GM12878 (cell line): Measurements from ENCODE around the gene TRIM72. TPM values are rescaled to one million over a fixed set of nuclear protein-coding genes. Genes with fewer than 3 reads are reported as not detected.
"Not testable (repeated sequence)": the region's sequence is repeated elsewhere in the genome, so short reads cannot be mapped to it uniquely, and the experiment has no call there.

Experiments
- ATAC-seq: fragments of 200-7000 bp; cut with Tn5 transposase; 3 replicates; pipeline ENCODE4 v1.9.1; 2020; ENCODE audit warnings: mild to moderate bottlenecking, moderate library complexity
- BruUV-seq: library from RNA; stranded (reverse); fragments of 400-500 nt; replicated peaks from 2 replicates; lab custom pipeline; 2021; lab: Mats Ljungman, UMichigan
- CTCF ChIA-PET: fragments of 300-600 bp; sonication (Branson Sonifier 250); formaldehyde crosslinking; extraction: SDS; loops from one replicate; lab custom pipeline; 2021; ENCODE audit warnings: inconsistent platforms; lab: Yijun Ruan, JAX
- POLR2A ChIA-PET: fragments of 350-600 bp; formaldehyde crosslinking; extraction: SDS; loops from one replicate; lab custom pipeline; 2021; ENCODE audit warnings: inconsistent platforms; lab: Charles Lee
- RAD21 ChIA-PET: fragments of 300-600 bp; sonication (Branson Sonifier 250); formaldehyde crosslinking; loops from one replicate; lab custom pipeline; 2023; ENCODE audit warnings: antibody characterized with exemption; ENCODE audit not compliant: unreplicated experiment; lab: Charles Lee
- SMC1A ChIA-PET: fragments of 300-600 bp; sonication (Branson Sonifier 250); formaldehyde crosslinking; loops from one replicate; lab custom pipeline; 2023; ENCODE audit not compliant: unreplicated experiment, uncharacterized antibody; lab: Charles Lee
- DNase-seq: peaks from one replicate; pipeline ENCODE4 v3.0.0-alpha.2; 2011; ENCODE audit warnings: low read depth, low spot score
- FAIRE-seq: peaks from 3 replicates; lab custom pipeline; 2011; peaks lifted over from hg19 to GRCh38; lab: Jason Lieb, UNC
- H2AFZ ChIP-seq: 2 replicates; pipeline ENCODE4 v1.6.0; 2011; ENCODE audit warnings: low read depth, low read length, control low read depth; ENCODE audit not compliant: control insufficient read depth
- H3K27ac ChIP-seq: 2 replicates; pipeline ENCODE4 v1.5.1; 2011; ENCODE audit warnings: control low read depth; ENCODE audit not compliant: control insufficient read depth, insufficient read depth
- H3K27me3 ChIP-seq, 2 experiments: replicated peaks in 1 of 2; 2 replicates each; pipeline versions ENCODE4 v1.6.0 to v1.6.1; 2011; ENCODE audit warnings: low read length in 1 of 2; ENCODE audit not compliant: control insufficient read depth in 2 of 2, insufficient read depth in 2 of 2
- H3K36me3 ChIP-seq, 2 experiments: 2 replicates each; pipeline ENCODE4 v1.5.1; 2011; ENCODE audit warnings: low read length in 1 of 2; ENCODE audit not compliant: control insufficient read depth in 2 of 2, insufficient read depth in 2 of 2
- H3K4me1 ChIP-seq: 2 replicates; pipeline ENCODE4 v1.6.1; 2011; ENCODE audit warnings: mild to moderate bottlenecking, low read length, moderate library complexity, mixed read lengths; ENCODE audit not compliant: control insufficient read depth, insufficient read depth
- H3K4me2 ChIP-seq: 2 replicates; pipeline ENCODE4 v1.6.0; 2011; ENCODE audit warnings: control low read depth; ENCODE audit not compliant: control insufficient read depth, insufficient read depth
- H3K4me3 ChIP-seq: fragments of 200-600 bp; sonication (generic); 2 replicates; pipeline ENCODE4 v1.5.1; 2016
- H3K79me2 ChIP-seq: 2 replicates; pipeline ENCODE4 v1.6.0; 2011; ENCODE audit warnings: low read length; ENCODE audit not compliant: control insufficient read depth, insufficient read depth
- H3K9ac ChIP-seq: 2 replicates; pipeline ENCODE4 v1.8.0; 2011; ENCODE audit warnings: low read length, control low read depth, mixed read lengths; ENCODE audit not compliant: control insufficient read depth, insufficient read depth
- H3K9me3 ChIP-seq: replicated peaks from 3 replicates; pipeline ENCODE4 v1.5.1; 2011; ENCODE audit warnings: mild to moderate bottlenecking, low read length; ENCODE audit not compliant: control insufficient read depth, insufficient read depth
- H4K20me1 ChIP-seq: 2 replicates; pipeline ENCODE4 v1.6.0; 2011; ENCODE audit not compliant: control insufficient read depth, insufficient read depth
- DPF2 ChIP-seq: fragments of 450-650 bp; IDR thresholded peaks from 2 replicates; pipeline ENCODE4 v1.6.1; 2017; ENCODE audit warnings: mild to moderate bottlenecking
- NFYB ChIP-seq: IDR thresholded peaks from 2 replicates; pipeline ENCODE4 v1.6.1; 2011; ENCODE audit warnings: low read depth, mild to moderate bottlenecking, low read length, improper control_type of control experiment, moderate library complexity; ENCODE audit not compliant: insufficient read depth
- PAX5 ChIP-seq: IDR thresholded peaks from 2 replicates; pipeline ENCODE4 v1.6.1; 2011; ENCODE audit warnings: low read depth, low read length, borderline replicate concordance
- POLR2A ChIP-seq: IDR thresholded peaks from 2 replicates; pipeline ENCODE4 v1.6.1; 2011; ENCODE audit warnings: low read depth, mild to moderate bottlenecking, low read length
- POLR2AphosphoS2 ChIP-seq: IDR thresholded peaks from 2 replicates; pipeline ENCODE4 v1.6.1; 2011; ENCODE audit warnings: low read depth, mild to moderate bottlenecking, low read length, improper control_type of control experiment, moderate library complexity
- POLR2AphosphoS5 ChIP-seq: IDR thresholded peaks from 2 replicates; pipeline ENCODE4 v1.6.1; 2011; ENCODE audit warnings: mild to moderate bottlenecking, low read length, inconsistent platforms
- POU2F2 ChIP-seq: IDR thresholded peaks from 3 replicates; pipeline ENCODE4 v1.6.1; 2011; ENCODE audit warnings: low read depth, mild to moderate bottlenecking, low read length, borderline replicate concordance
- SUPT20H ChIP-seq: IDR thresholded peaks from 2 replicates; pipeline ENCODE4 v1.6.1; 2011; ENCODE audit warnings: low read depth, mild to moderate bottlenecking, low read length, moderate library complexity, borderline replicate concordance; ENCODE audit not compliant: control insufficient read depth
- WGBS: methylation state at CpG from one replicate; pipeline ENCODE4 v1.1.6; 2016; ENCODE audit warnings: low lambda C conversion rate; ENCODE audit not compliant: insufficient replicate concordance, insufficient coverage; ENCODE audit errors: missing lambda C conversion rate; 5-methylcytosine and 5-hydroxymethylcytosine counted together
- in situ Hi-C: fragments of 300-500 bp; cut with MboI; formaldehyde crosslinking; loops from 9 replicates; pipeline ENCODE4 v1.14.3; 2018; ENCODE audit warnings: mixed read lengths
- intact Hi-C: fragments of 100-400 bp; cut with micrococcal nuclease; formaldehyde crosslinking; loops from one replicate; pipeline ENCODE4 v1.14.2; 2022; ENCODE audit not compliant: unreplicated experiment
- polyA plus RNA-seq, 11 experiments: library from polyadenylated mRNA; depleted of rRNA in 4 of 11; unstranded in 6 of 11; stranded (reverse) in 5 of 11; fragments of >200 nt; fragmentation: Nextera tagmentation in 4 of 11; fragmentation: Illumina TruSeq in 1 of 11; extraction: Ambion mirVana in 4 of 11; extraction: Trizol in 1 of 11; gene quantifications; 1 replicate in 1 of 11; 2 replicates in 10 of 11; pipeline versions ENCODE4 v1.2.1 to v1.2.3, GENCODE V29; 2011 to 2016; ENCODE audit warnings: inconsistent platforms in 2 of 11, missing spikeins in 2 of 11, low read depth in 1 of 11
- total RNA-seq, 4 experiments: library from RNA; depleted of rRNA in 3 of 4; stranded (reverse); fragments of >200 nt in 3 of 4; fragmentation: Illumina TruSeq in 1 of 4; extraction: Trizol in 1 of 4; gene quantifications; 2 replicates each; pipeline versions ENCODE4 v1.2.1 to v1.2.3, GENCODE V29; 2013 to 2021
- TF ChIP-seq, protein P1 (sequence below): fragments of 450-650 bp; formaldehyde crosslinking; IDR thresholded peaks from 2 replicates; pipeline ENCODE4 v1.4.0; 2020; ENCODE audit warnings: mild to moderate bottlenecking, moderate library complexity

Gene TRIM72
- total and polyA plus RNA-seq, 10 of the 15 experiments (the other 5 are each of a cell fraction or from before 2014, with no cell fraction given): 0.03 to 1.2 (median 0.23) TPM; not detected in 1

DNA sequence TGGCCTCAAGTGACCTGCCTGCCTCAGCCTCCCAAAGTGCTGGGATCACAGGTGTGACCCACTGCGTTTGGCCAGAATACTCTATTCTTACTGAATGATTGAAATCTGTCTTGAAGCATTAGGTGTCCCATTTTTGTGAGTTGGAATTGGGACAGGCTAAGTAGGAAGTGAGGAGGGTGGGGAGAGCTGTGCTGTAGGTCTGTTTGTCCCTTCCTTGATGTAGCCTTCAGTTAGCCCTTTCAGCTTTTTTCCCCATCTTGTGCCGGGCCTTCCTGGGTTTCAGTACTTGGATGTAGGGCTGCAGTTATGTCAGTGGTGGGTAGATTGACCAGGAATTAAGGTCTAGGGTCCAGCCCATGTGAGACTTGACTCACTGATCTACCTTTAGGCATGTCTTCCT is 20.0 kb upstream of the TRIM72 start (continued):
- TF ChIP-seq, protein P1, sequence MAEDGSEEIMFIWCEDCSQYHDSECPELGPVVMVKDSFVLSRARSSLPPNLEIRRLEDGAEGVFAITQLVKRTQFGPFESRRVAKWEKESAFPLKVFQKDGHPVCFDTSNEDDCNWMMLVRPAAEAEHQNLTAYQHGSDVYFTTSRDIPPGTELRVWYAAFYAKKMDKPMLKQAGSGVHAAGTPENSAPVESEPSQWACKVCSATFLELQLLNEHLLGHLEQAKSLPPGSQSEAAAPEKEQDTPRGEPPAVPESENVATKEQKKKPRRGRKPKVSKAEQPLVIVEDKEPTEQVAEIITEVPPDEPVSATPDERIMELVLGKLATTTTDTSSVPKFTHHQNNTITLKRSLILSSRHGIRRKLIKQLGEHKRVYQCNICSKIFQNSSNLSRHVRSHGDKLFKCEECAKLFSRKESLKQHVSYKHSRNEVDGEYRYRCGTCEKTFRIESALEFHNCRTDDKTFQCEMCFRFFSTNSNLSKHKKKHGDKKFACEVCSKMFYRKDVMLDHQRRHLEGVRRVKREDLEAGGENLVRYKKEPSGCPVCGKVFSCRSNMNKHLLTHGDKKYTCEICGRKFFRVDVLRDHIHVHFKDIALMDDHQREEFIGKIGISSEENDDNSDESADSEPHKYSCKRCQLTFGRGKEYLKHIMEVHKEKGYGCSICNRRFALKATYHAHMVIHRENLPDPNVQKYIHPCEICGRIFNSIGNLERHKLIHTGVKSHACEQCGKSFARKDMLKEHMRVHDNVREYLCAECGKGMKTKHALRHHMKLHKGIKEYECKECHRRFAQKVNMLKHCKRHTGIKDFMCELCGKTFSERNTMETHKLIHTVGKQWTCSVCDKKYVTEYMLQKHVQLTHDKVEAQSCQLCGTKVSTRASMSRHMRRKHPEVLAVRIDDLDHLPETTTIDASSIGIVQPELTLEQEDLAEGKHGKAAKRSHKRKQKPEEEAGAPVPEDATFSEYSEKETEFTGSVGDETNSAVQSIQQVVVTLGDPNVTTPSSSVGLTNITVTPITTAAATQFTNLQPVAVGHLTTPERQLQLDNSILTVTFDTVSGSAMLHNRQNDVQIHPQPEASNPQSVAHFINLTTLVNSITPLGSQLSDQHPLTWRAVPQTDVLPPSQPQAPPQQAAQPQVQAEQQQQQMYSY: no peak
- TF ChIP-seq NFYB (no peak), POLR2AphosphoS2 (0 out of 2 replicates have a peak, but pooled peaks have one; percentile 31)

DNA sequence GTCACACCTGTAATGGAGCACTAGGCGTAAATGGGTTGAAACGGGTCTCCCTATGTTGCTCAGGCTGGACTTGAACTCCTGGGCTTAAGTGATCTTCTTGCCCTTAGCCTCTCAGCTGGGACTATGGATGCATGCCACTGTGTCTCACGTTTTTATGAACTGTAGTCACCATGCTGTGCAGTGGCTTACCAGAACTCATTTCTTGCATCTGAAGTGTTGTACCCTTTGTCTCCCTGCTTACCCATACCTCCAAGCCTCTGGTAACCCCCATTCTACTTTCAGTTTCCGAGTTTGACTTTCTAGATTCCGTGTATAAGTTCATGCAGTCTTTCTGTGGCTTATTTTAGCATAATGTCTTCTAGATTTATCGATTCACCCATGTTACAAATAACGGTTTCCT is 19.0 kb upstream of the TRIM72 start:
- ChIA-PET RAD21 (no interaction called here), SMC1A (no interaction called here), POLR2A (interaction anchor here (0.6 kb wide), 1 partner anchor 10 kb away, joined by 3 read pairs; no protein-coding TSS in a partner anchor), CTCF (no interaction called here)
- Histone ChIP-seq H3K4me1 (peaks cover 4% of the 10 kb centered on the region), H3K4me2 (no peak overlapping the region), H3K4me3 (no peak overlapping the region), H3K9me3 (no peaks in the 10 kb centered on the region), H2AFZ (no peak overlapping the region), H3K36me3 (peaks cover 23 to 49% of the 10 kb centered on the region in 2 experiments), H4K20me1 (no peaks in the 10 kb centered on the region), H3K27me3 (no peaks in the 10 kb centered on the region), H3K9ac (no peak overlapping the region), H3K27ac (no peak overlapping the region), H3K79me2 (peaks cover 3% of the 10 kb centered on the region)
- no peak for TF ChIP-seq SUPT20H
- 0 out of 3 replicates have a peak, but pooled peaks have one; percentile 26 for TF ChIP-seq POU2F2
- TF ChIP-seq POLR2AphosphoS5: peak; percentile 86
- TF ChIP-seq POLR2A: peak; percentile 43; the same call in 1 of the 2 replicates
- TF ChIP-seq DPF2: no peak
- 0 out of 2 replicates have a peak, but pooled peaks have one; percentile 26 for TF ChIP-seq PAX5
- no TSS peak for BruUV-seq
- DNase-seq (no peak), ATAC-seq (peak; percentile 8; the same call in 2 of the 3 replicates), FAIRE-seq (no peak)
- 70% methylated on average over 7 of the region's 7 CpGs for WGBS
- in situ Hi-C loops (no loop called here), intact Hi-C loops (no loop called here)

DNA sequence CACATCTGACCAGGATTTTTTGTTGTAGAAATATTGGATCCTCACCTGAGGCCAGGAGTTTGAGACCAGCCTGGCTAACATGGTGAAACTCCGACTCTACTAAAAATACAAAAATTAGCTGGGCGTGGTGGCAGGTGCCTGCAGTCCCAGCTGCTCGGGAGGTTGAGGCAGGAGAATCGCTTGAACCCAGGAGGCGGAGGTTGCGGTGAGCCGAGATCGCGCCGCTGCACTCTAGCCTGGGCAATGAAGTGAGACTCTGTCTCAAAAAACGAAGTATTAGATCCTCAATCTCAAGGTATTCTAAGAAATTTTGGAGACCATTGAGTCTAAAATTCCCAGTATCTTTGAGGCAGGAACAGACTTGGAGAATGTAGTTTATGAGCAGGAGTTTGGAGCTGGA is 18.1 kb upstream of the TRIM72 start:
- H3K4me2 ChIP-seq, H3K27me3 ChIP-seq, DNase-seq, RAD21 ChIA-PET, FAIRE-seq, H3K4me1 ChIP-seq, H4K20me1 ChIP-seq, SMC1A ChIA-PET, H2AFZ ChIP-seq, H3K9me3 ChIP-seq, in situ Hi-C loops, H3K9ac ChIP-seq, H3K27ac ChIP-seq, H3K4me3 ChIP-seq, ATAC-seq, intact Hi-C loops, BruUV-seq, H3K79me2 ChIP-seq: not testable (repeated sequence)
- CTCF ChIA-PET: interaction anchor here (1.5 kb wide), 1 partner anchor 12 kb away, joined by 4 read pairs; no protein-coding TSS in a partner anchor
- peaks cover 15 to 41% of the 10 kb centered on the region in 2 experiments for H3K36me3 ChIP-seq
- WGBS: 84% methylated on average over 11 of the region's 11 CpGs
- POLR2A ChIA-PET: interaction anchor here (1.0 kb wide), 1 partner anchor 12 kb away, joined by 3 read pairs; no protein-coding TSS in a partner anchor
